Right hindlimb (tissue), 1 donor: ENCODE results near the gene GALNT11.
"Not testable (repeated sequence)": the region's sequence is repeated elsewhere in the genome, so short reads cannot be mapped to it uniquely, and the experiment has no call there.

ENCODE experiments used
- DNase-seq: peaks from one replicate; pipeline ENCODE4 v3.0.0-alpha.2; 2018

GALNT11 gene

DNA sequence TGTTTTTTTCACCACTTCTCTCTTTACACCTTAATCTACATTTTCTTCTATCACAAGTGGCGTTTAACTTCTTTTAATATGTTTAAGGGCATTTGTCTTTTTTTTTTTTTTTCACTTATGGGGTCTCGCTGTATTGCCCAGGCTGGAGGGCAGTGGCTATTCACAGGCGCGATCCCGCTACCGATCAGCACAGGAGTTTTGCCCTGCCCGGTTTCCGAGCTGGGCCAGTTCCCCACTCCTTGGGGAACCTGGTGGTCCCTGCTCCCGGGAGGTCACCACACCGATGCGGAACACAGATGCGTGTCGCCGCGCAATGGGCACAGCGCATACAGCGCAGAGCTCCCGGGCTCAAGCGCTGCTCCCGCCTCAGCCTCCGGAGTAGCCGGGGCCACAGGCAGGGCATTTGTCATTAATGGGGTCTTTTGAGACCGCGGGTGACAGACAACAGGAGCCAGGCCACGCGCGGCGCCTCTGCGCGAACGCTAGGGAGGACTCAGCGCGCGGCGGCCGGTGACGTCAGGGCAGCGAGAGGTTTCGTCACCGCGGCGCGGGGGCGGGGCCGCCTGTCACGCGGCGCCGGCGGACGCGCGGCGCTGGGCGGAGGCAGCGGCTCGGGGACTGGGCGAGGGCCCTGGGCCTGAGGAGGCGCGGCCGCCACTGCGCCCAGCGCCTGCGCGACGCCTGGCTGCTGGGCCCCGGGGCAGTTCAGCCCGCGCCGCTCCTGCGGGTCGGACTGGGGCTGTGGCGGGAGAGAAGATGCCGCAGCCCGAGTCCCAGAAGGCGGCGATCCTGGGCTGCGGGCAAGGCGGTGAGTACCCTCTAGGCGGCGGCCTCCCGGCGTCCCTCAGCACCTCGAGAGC lies at the start of gene GALNT11:
TSS of gene GALNT11 (plus strand) at position 598 of the 860 bp plus-strand sequence. CDS start 68,554 bp downstream, outside the sequence.
- peak; percentile 89 for DNase-seq

DNA sequence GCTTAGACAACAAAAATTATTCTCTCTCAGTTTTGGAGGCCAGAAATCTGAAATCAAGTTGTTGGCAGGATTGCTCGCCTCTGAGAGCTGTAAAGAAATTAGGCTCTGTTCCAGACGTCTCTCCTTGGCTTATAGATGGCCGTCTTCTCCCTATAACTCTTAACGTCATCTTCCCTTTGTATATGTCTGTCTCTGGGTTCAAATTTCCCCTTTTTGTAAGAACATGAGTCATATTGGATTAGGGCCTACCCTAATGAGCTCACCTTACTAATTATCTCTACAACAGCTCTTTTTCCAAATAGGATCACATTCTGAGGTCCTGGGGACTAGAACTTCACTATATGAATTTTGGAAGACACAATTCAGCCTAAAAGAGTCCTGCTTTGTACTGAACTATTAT lies 46.9 kb upstream of the GALNT11 start:
- no peak for DNase-seq

GRCh38 chr7:151981223-151981622 lies 44.3 kb upstream of the GALNT11 start:
- DNase-seq: no peak

- no peak for DNase-seq
These were observed 42.7 kb upstream of the GALNT11 start for GRCh38 chr7:151982806-151983205.

GRCh38 chr7:151984612-151985011 lies 40.9 kb upstream of the GALNT11 start:
- DNase-seq: no peak

DNA sequence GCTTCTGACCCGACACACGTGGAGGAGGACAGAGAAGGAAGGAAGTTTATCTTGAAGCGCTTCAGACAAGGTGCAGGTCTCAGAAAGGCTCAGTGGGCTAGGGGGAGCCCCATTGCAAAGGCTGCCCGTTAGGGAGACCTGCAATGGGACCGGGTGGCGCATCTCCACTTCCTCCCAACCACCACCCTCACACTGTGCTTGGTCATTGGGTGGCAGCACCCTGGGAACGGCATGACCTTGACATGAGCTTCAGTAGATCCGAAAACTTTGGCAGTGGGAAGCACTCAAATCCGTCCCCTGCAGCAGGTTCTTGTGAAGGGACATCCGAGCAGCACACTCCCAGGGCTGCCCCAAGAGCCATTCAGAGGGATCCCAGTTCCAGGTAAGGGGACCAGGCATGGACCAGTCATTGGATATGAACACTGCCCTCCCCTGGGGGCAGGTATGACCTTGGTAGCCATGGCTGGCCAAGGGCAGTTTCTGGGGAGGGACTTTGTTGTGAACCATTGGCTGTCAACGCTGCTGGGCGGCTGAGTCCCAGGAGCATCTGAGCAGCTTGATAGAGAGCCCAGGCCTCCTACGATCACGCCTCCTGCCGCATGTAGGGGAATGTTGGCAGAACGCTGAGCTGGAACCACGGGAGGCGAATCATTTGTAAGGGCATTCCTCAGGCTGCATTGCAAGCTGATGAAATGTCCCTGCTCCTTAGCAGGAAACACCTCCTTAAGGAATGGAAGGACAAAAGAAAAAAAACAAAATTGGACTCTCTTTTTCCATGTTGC lies 37.5 kb upstream of the GALNT11 start:
- no peak for DNase-seq

- DNase-seq: peak; percentile 49
These were observed 33.1 kb upstream of the GALNT11 start for GRCh38 chr7:151992375-151992774.

DNA sequence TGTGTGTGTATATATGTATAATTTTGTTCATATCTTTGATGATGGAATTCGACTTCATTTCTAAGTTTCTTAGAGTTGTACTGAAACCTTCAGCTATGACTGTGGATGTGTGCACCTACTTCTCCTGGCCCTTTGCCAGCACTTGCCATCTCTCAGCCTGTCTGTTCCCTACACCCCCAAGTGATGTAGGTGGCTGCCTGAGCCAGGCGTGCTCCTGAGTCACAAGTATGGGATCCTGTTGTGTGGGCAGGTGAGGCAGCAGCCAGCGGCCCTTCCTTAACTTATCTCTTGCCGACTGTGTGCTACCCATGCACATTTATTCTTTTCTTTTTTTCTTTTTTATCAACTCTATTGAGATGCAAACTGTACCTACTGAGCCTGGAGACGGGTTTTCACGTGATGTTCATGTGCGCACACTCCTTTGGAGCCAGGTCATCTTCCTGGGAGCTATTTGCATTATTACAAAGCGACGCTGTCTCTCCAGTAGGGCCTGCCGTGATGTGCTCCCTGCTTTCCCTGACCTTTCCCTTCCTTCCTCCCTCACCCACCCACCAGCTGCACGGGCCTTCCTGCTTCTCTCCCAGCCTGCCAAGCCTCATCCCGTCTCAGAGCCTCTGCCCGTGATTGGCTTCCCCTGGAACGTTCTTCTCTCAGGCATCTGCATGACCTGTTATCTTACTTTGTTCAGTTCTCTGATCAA lies 31.3 kb upstream of the GALNT11 start:
- no peak for DNase-seq

DNA sequence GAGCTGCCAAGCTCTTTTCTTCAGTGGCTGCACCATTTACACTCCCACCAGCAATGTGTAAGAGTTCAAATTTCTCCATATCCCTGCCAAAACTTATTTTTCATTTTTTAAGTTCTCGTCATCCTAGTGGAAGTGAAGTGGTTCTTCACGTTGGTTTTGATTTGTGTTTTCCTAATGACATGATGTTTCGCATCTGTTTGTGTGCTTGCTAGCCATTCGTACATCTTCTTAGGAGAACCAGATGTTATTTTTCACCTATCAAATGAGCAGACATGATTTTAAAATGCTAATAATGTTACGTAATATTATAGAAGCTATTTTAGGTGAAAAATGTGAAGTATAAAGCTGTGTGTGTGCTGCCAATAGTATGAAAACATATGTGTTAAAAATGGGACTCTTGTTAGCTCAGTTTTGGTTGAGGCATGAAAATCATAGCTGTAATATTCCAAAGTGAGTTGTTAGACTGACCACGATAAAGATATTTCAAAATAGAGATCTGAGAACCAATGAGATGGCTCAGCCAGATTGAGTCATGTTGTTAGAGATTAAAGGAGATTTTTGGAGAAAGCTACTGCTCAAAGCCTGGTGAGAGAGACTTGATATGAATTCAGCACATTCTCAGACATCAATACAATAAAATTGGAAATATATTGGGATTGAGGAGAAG lies 25.9 kb upstream of the GALNT11 start:
- DNase-seq: no peak

GRCh38 chr7:152000191-152000590 lies 25.3 kb upstream of the GALNT11 start:
- DNase-seq: no peak

- DNase-seq: no peak
These were observed 19.1 kb upstream of the GALNT11 start for GRCh38 chr7:152006336-152006735.

DNA sequence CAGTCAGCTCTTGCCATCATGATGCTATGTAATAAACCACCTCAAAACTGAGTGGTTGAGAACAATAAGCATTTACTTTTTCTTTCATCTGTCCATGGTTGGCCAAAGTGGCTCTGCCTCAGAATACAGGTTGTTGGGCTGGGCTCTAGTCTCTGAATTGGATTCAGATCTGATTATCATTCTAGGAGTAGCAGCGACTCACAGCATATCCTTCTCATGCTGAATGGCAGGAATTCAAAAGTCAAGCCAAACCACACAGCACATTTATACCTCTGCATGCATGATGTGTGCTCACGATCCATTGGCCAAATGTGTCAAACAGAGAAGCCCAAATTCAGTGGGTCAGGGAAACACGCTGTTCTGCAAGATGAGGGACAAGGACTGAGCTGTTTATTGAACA lies 13.6 kb upstream of the GALNT11 start:
- DNase-seq: no peak

DNA sequence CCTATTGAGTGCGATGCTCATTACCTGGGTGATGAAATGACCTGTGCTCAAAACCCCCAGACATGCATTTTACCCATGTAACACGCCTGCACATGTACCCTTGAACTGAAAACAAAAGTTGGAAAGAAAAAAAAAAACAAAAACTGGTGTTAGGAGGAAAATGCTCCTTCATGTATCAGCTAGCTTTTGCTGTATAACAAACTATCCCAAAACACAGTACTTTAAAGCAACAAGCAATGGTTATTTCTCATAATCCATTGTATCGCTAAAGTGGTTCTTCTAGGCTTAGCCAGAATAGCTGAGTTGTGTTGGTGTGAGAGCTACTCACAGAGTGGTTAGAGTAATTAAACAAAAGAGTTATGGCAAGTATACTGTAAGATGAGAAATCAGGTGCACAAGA lies 12.2 kb upstream of the GALNT11 start:
- DNase-seq: no peak

GRCh38 chr7:152013974-152014373 lies 11.5 kb upstream of the GALNT11 start:
- no peak for DNase-seq

DNA sequence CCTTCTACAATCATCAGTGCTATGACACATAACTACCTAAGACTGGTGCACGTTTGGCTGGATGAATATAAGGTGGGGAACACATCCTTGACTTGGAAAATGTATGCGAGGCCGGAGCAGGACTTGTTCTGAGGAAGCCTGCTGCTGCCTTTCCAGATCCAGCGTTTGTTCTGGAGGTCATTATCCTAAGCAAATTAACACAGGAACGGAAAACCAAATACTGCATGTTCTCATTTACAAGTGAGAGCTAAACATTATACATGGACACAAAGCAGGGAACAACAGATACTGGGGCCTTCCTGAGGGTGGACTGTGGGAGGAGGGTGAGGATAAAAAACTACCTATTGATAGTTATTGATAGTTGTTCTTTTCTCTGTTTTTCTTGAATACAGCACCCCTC lies 10.8 kb upstream of the GALNT11 start:
- DNase-seq: no peak

- DNase-seq: no peak
These were observed 9.9 kb upstream of the GALNT11 start for GRCh38 chr7:152015600-152015999.

DNA sequence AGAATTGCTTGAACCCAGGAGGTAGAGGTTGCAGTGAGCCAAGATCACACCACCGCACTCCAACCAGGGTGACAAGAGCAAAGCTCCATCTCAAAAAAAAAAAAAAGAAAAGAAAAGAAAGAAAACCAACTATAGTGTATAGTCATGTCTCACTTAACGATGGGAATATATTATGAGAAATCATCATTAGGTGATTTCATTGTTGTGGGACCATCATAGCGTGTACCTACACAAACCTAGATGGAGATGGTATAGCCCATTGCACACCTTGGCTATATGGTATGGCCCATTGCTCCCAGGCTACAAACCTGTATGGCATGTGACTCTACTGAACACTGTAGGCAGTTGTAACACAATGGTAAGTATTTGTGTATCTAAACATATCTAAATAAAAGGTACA lies 8.5 kb upstream of the GALNT11 start:
- no peak for DNase-seq

- DNase-seq: not testable (repeated sequence)
These were observed 7.8 kb upstream of the GALNT11 start for GRCh38 chr7:152017683-152018082.

DNA sequence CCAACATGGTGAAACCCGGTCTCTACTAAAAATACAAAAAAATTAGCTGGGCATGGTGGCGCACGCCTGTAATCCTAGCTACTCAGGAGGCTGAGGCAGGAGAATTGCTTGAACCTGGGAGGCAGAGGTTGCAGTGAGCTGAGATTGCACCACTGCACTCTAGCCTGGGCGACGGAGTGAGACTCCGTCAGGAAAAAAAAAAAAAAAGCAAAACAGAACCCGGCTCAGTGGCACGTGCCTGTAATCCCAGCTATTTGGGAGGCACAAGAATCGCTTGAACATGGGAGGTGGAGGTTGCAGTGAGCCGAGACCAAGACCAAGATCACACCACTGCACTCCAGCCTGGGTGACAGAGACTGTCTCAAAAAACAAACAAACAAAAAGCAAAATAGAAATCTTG lies 3.7 kb upstream of the GALNT11 start:
- not testable (repeated sequence) for DNase-seq

DNA sequence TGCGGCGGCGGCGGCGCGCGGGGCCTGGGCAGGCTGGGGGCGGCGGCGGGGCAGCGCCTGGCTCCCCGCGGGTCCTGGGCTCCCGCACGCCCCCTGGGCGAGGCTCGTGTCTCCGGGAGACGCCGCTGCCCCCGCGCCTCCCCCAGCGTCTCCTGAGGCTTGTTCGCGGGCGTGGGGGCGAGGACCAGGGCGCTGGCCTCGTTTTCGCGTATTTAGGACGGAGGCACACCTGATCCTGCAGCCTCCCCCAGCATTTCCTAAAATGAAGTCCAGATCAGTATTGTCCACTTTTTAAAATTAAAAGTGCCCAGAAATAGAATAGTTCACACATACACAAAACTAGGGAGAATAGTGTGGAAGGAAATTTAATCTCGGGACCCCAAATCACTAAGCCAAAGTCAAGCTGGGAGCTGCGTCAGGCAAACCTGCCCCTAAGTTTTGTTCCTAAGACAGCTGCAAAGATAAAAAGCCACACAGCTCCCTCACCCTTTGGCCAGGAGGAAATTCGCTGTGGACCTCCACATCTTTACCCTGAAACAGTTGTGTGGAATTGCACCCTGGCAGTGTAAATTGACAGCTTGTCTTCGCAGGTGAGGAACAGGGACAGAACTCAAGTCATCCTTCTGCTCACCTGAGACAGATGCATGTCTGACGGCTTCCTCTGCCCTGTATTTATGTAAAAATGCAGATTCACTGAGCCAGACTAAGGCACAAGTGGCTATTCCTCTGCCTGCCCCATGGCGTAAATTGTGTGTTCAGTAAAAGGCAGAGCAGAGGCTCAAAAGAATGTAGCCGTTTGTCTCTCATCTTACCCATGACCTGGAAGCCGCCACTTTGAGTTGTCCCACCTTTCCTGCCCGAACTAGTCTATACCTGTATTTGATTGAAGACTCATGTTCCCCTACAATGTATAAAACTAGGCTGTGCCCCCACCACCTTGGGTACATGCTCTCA lies 740 bp downstream of the GALNT11 start:
- no peak for DNase-seq
